Adrenal gland (tissue), 5 donors: ENCODE results near the gene ZSWIM4.

Experiments
- POLR2A ChIP-seq, 2 donors: fragments of 450-650 bp; IDR thresholded peaks; one replicate each; pipeline ENCODE4 v1.6.1; 2017; ENCODE audit warnings: antibody characterized with exemption in 2 of 2, mild to moderate bottlenecking in 2 of 2, moderate library complexity in 1 of 2
- TF ChIP-seq, protein P1 (sequence below), 6 experiments: fragments of 450-650 bp in 4 of 6; fragments of 200-600 bp in 2 of 6; sonication (generic) in 1 of 6; IDR thresholded peaks; 1 replicate in 5 of 6; 2 replicates in 1 of 6; pipeline versions ENCODE4 v1.5.1 to v1.8.0; 2016 to 2021; ENCODE audit warnings: antibody characterized with exemption in 6 of 6, mild to moderate bottlenecking in 2 of 6, moderate library complexity in 1 of 6
- donor health status: DM: no; HTN: no; CAD: no.

DNA sequence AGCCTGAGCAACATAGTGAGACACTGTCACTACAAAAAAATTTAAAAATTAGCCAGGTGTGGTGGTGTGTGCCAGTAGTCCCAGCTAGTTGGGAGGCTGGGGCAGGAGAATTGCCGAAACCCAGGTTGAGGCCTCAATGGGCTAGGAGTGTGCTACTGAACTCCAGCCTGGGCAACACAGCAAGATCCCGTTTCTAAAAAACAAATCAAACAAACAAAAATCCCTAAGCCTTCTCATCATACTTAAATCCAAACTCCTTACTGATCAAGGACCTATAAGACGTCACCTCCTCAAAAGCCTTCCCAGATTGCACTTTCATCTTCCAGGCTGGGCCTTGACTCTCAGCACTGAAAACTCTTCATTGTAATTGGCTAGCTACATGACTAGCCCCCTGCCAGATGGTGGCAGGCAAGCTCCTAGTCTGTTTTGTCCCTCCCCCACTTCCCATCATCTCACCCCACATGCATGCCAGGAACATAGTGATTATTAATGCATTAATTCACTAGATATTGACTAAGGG is 64.2 kb downstream of the ZSWIM4 start:
- TF ChIP-seq, protein P1, sequence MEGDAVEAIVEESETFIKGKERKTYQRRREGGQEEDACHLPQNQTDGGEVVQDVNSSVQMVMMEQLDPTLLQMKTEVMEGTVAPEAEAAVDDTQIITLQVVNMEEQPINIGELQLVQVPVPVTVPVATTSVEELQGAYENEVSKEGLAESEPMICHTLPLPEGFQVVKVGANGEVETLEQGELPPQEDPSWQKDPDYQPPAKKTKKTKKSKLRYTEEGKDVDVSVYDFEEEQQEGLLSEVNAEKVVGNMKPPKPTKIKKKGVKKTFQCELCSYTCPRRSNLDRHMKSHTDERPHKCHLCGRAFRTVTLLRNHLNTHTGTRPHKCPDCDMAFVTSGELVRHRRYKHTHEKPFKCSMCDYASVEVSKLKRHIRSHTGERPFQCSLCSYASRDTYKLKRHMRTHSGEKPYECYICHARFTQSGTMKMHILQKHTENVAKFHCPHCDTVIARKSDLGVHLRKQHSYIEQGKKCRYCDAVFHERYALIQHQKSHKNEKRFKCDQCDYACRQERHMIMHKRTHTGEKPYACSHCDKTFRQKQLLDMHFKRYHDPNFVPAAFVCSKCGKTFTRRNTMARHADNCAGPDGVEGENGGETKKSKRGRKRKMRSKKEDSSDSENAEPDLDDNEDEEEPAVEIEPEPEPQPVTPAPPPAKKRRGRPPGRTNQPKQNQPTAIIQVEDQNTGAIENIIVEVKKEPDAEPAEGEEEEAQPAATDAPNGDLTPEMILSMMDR (IDR thresholded peaks at IDR 0.05), result no peak
- TF ChIP-seq POLR2A (IDR thresholded peaks at IDR 0.05), result no peak
